IMR-90 (cell line): Measurements from ENCODE around the gene ENO2. TPM values are rescaled to one million over a fixed set of nuclear protein-coding genes. Genes with fewer than 3 reads are reported as not detected.

ENCODE experiments used
- ATAC-seq: fragments of 200-7000 bp; cut with Tn5 transposase; 2 replicates; pipeline ENCODE4 v1.9.1; 2020; ENCODE audit warnings: low read depth, mild to moderate bottlenecking, moderate library complexity
- BruUV-seq: library from RNA; stranded (reverse); fragments of 400-500 nt; replicated peaks from 2 replicates; lab custom pipeline; 2021; lab: Mats Ljungman, UMichigan
- CTCF ChIA-PET: fragments of 300-600 bp; formaldehyde crosslinking; extraction: SDS; loops from one replicate; lab custom pipeline; 2021; ENCODE audit warnings: antibody characterized with exemption; lab: Yijun Ruan, JAX
- POLR2A ChIA-PET: fragments of 300-600 bp; sonication (Branson Sonifier 250); formaldehyde crosslinking; loops from one replicate; lab custom pipeline; 2022; ENCODE audit warnings: antibody characterized with exemption; ENCODE audit not compliant: unreplicated experiment; lab: Charles Lee
- DNase-seq: peaks from one replicate; pipeline ENCODE4 v3.0.0; 2013
- H2AFZ ChIP-seq: replicated peaks from 2 replicates; pipeline ENCODE3; 2013; ENCODE audit warnings: low read length, mild to moderate bottlenecking; ENCODE audit not compliant: poor library complexity
- H2AK5ac ChIP-seq: 2 replicates; pipeline ENCODE4 v1.6.1; 2013; ENCODE audit warnings: low read depth, low read length, inconsistent platforms
- H2AK9ac ChIP-seq: replicated peaks from 2 replicates; pipeline ENCODE3; 2013; ENCODE audit warnings: mild to moderate bottlenecking, low read depth, low read length, moderate library complexity; ENCODE audit not compliant: poor library complexity
- H2BK120ac ChIP-seq: 2 replicates; pipeline ENCODE4 v1.6.1; 2013; ENCODE audit warnings: low read depth, low read length, inconsistent platforms
- H2BK15ac ChIP-seq: 3 replicates; pipeline ENCODE4 v1.6.1; 2013; ENCODE audit warnings: low read depth, low read length, inconsistent platforms
- H2BK20ac ChIP-seq: 2 replicates; pipeline ENCODE4 v1.6.1; 2013; ENCODE audit warnings: low read depth, mild to moderate bottlenecking, inconsistent platforms, low read length, moderate library complexity
- H2BK5ac ChIP-seq: 2 replicates; pipeline ENCODE4 v1.6.1; 2013; ENCODE audit warnings: mild to moderate bottlenecking, low read depth, low read length, inconsistent platforms; ENCODE audit not compliant: poor library complexity, severe bottlenecking
- H3K14ac ChIP-seq: replicated peaks from 2 replicates; pipeline ENCODE4 v1.6.1; 2013; ENCODE audit warnings: low read depth, low read length, inconsistent platforms
- H3K18ac ChIP-seq: 2 replicates; pipeline ENCODE4 v1.6.1; 2013; ENCODE audit warnings: low read depth, low read length, control low read depth
- H3K23ac ChIP-seq: 2 replicates; pipeline ENCODE4 v1.6.1; 2013; ENCODE audit warnings: low read depth, low read length, inconsistent platforms
- H3K27ac ChIP-seq: 2 replicates; pipeline ENCODE4 v1.5.1; 2013; ENCODE audit warnings: mild to moderate bottlenecking, control low read depth, low read length; ENCODE audit not compliant: insufficient read depth
- H3K27me3 ChIP-seq: 2 replicates; pipeline ENCODE4 v1.6.1; 2013; ENCODE audit warnings: low read length; ENCODE audit not compliant: control insufficient read depth, insufficient read depth
- H3K36me3 ChIP-seq: 2 replicates; pipeline ENCODE4 v1.6.1; 2013; ENCODE audit warnings: low read length, mixed read lengths; ENCODE audit not compliant: control insufficient read depth, insufficient read depth
- H3K4ac ChIP-seq: 2 replicates; pipeline ENCODE4 v1.6.1; 2013; ENCODE audit warnings: low read depth, low read length, inconsistent platforms
- H3K4me1 ChIP-seq: 2 replicates; pipeline ENCODE4 v1.6.1; 2013; ENCODE audit warnings: low read length, mixed read lengths; ENCODE audit not compliant: control insufficient read depth, insufficient read depth
- H3K4me2 ChIP-seq: 2 replicates; pipeline ENCODE4 v1.6.1; 2013; ENCODE audit warnings: low read depth, mild to moderate bottlenecking, control low read depth, low read length, moderate library complexity
- H3K4me3 ChIP-seq: 2 replicates; pipeline ENCODE4 v1.5.1; 2013; ENCODE audit warnings: low read depth, mild to moderate bottlenecking, control low read depth, low read length, moderate library complexity; ENCODE audit not compliant: insufficient read depth
- H3K56ac ChIP-seq: 2 replicates; pipeline ENCODE4 v1.6.1; 2013; ENCODE audit warnings: low read length, inconsistent platforms; ENCODE audit not compliant: insufficient read depth; ENCODE audit errors: extremely low read depth
- H3K79me1 ChIP-seq, 2 experiments: 2 replicates each; pipeline ENCODE4 v1.6.1; 2013; ENCODE audit warnings: low read length in 2 of 2, inconsistent platforms in 1 of 2, low read depth in 1 of 2
- H3K9ac ChIP-seq: 2 replicates; pipeline ENCODE4 v1.6.1; 2013; ENCODE audit warnings: low read depth, low read length, control low read depth
- H3K9me1 ChIP-seq: 2 replicates; pipeline ENCODE4 v1.6.1; 2013; ENCODE audit warnings: low read length, inconsistent platforms; ENCODE audit not compliant: insufficient read depth
- H3K9me3 ChIP-seq: 2 replicates; pipeline ENCODE4 v1.6.1; 2013; ENCODE audit warnings: low read length; ENCODE audit not compliant: control insufficient read depth, insufficient read depth
- H4K20me1 ChIP-seq: 2 replicates; pipeline ENCODE4 v1.6.1; 2013; ENCODE audit warnings: low read length, inconsistent platforms; ENCODE audit not compliant: insufficient read depth
- H4K5ac ChIP-seq: 2 replicates; pipeline ENCODE4 v1.6.1; 2013; ENCODE audit warnings: mild to moderate bottlenecking, low read depth, low read length, control low read depth
- H4K8ac ChIP-seq, 2 experiments: 2 replicates each; pipeline ENCODE4 v1.6.1; 2013; ENCODE audit warnings: low read depth in 2 of 2, low read length in 2 of 2, control low read depth in 1 of 2, inconsistent platforms in 1 of 2
- H4K91ac ChIP-seq: 2 replicates; pipeline ENCODE4 v1.6.1; 2013; ENCODE audit warnings: low read depth, low read length, inconsistent platforms; ENCODE audit not compliant: insufficient read depth
- BHLHE40 ChIP-seq: fragments of 150-350 bp; IDR thresholded peaks from 2 replicates; pipeline ENCODE4 v1.6.1; 2016; ENCODE audit warnings: mild to moderate bottlenecking, low read depth, low read length
- CEBPB ChIP-seq: IDR thresholded peaks from 2 replicates; pipeline ENCODE4 v1.6.1; 2012; ENCODE audit warnings: low read depth, low read length, improper control_type of control experiment
- CHD1 ChIP-seq: IDR thresholded peaks from 2 replicates; pipeline ENCODE4 v1.6.1; 2012; ENCODE audit warnings: low read depth, low read length, improper control_type of control experiment
- MAFK ChIP-seq: IDR thresholded peaks from 2 replicates; pipeline ENCODE4 v1.6.1; 2012; ENCODE audit warnings: low read depth, low read length, improper control_type of control experiment
- MAZ ChIP-seq: IDR thresholded peaks from 2 replicates; pipeline ENCODE4 v1.6.1; 2012; ENCODE audit warnings: low read depth, mild to moderate bottlenecking, low read length, improper control_type of control experiment, moderate library complexity, borderline replicate concordance
- NFE2L2 ChIP-seq: fragments of 150-350 bp; IDR thresholded peaks from 2 replicates; pipeline ENCODE4 v1.6.1; 2016; ENCODE audit warnings: low read depth, mild to moderate bottlenecking, low read length
- POLR2A ChIP-seq: IDR thresholded peaks from 2 replicates; pipeline ENCODE4 v1.6.1; 2012; ENCODE audit warnings: mild to moderate bottlenecking, low read depth, low read length
- RAD21 ChIP-seq: IDR thresholded peaks from 2 replicates; pipeline ENCODE4 v1.6.1; 2012; ENCODE audit warnings: low read length, improper control_type of control experiment
- RCOR1 ChIP-seq: IDR thresholded peaks from 2 replicates; pipeline ENCODE4 v1.6.1; 2012; ENCODE audit warnings: mild to moderate bottlenecking, low read length, improper control_type of control experiment; ENCODE audit not compliant: insufficient replicate concordance
- SMC3 ChIP-seq: fragments of 150-350 bp; IDR thresholded peaks from 2 replicates; pipeline ENCODE4 v1.6.1; 2016; ENCODE audit warnings: low read depth, mild to moderate bottlenecking, antibody characterized with exemption, low read length, moderate library complexity
- WGBS, 2 experiments: methylation state at CpG; one replicate each; pipeline versions ENCODE4 v1.1.5 to v1.1.7; 2013; ENCODE audit warnings: missing lambda C conversion rate in 2 of 2; ENCODE audit not compliant: insufficient read length in 1 of 2; ENCODE audit errors: extremely low coverage in 2 of 2; 5-methylcytosine and 5-hydroxymethylcytosine counted together
- dilution Hi-C: fragments of 300-500 bp; cut with HindIII; formaldehyde crosslinking; loops from one replicate; pipeline ENCODE4 v1.14.3; 2018; ENCODE audit warnings: low sequenced_read_pairs; ENCODE audit not compliant: unreplicated experiment
- in situ Hi-C: fragments of 300-500 bp; cut with MboI; formaldehyde crosslinking; loops from 3 replicates; pipeline ENCODE4 v1.14.3; 2019; ENCODE audit warnings: low sequenced_read_pairs, inconsistent platforms, mixed read lengths
- intact Hi-C: fragments of 100-400 bp; cut with micrococcal nuclease; formaldehyde crosslinking; loops from 2 replicates; pipeline ENCODE4 v1.10.0; 2022
- polyA plus RNA-seq, 3 experiments: library from polyadenylated mRNA; depleted of rRNA; stranded (reverse); fragments of >200 nt; gene quantifications; 2 replicates each; pipeline ENCODE4 v1.2.3, GENCODE V29; 2012; ENCODE audit warnings: low replicate concordance in 1 of 3
- total RNA-seq: library from RNA; depleted of rRNA; stranded (reverse); fragments of >200 nt; gene quantifications from 2 replicates; pipeline ENCODE4 v1.2.3, GENCODE V29; 2012
- TF ChIP-seq, protein P1 (sequence below): conservative IDR thresholded peaks from 2 replicates; pipeline ENCODE4 v1.5.1; 2012; ENCODE audit warnings: mild to moderate bottlenecking, low read depth, low read length, improper control_type of control experiment
- TF ChIP-seq, protein P2 (sequence below): fragments of 150-350 bp; IDR thresholded peaks from 2 replicates; pipeline ENCODE4 v1.6.1; 2016; ENCODE audit warnings: low read depth, mild to moderate bottlenecking, low read length, moderate library complexity, borderline replicate concordance

The ENO2 gene
- total and polyA plus RNA-seq, 2 of the 4 experiments (the other 2 are of a cell fraction): 28.3 to 92.8 TPM

DNA sequence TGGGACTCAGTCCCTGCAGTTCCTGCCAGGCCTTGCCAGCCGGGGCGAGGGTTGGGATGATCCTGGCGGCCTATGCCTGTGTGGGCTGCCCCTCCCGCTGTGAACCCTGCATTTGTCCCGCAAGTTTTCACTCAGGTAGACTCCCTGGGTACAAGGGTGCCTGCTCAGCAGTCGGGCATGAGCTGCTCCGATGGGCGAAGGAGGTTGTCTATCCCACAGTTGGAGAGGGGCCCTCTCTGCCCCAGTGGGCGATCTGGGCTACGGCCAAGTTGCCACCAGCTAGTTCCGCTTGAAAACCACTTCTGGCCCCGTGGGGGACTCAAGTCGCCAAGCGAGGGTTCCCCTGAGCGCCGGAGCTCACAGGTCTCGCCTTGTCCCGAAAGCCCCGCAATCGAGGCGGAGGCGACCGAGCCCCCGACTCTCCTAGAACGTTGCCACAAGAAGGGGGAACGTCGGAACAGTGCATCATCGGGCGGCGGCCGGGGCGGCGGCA, 47.4 kb upstream of the ENO2 start:
- in situ Hi-C loops (loop anchor here (5.0 kb wide), 1 partner anchor 95 kb away; no protein-coding TSS in a partner anchor), intact Hi-C loops (loop anchor here (5.0 kb wide), 1 partner anchor 770 kb away; no protein-coding TSS in a partner anchor), dilution Hi-C loops (no loop called here)
- ChIA-PET CTCF (no interaction called here), POLR2A (interaction anchor here (0.6 to 1.9 kb wide), 4 partner anchors 14 to 309 kb away, joined by 3 to 10 read pairs (median 4); partner anchors contain the start of gene USP5)
- H3K36me3 ChIP-seq: peaks cover 56% of the 10 kb centered on the region
- peak overlapping the region; percentile 92 for H3K14ac ChIP-seq
- DNase-seq: no peak
- peaks cover 44% of the 10 kb centered on the region for H4K20me1 ChIP-seq
- H3K79me1 ChIP-seq: peaks cover 22 to 45% of the 10 kb centered on the region in 2 experiments
- peak overlapping the region; percentile 95 for H2AFZ ChIP-seq
- H3K9me3 ChIP-seq: no peaks in the 10 kb centered on the region
- peak overlapping the region; percentile 95 for H3K4ac ChIP-seq
- WGBS, 2 experiments: 4% methylated on average over 10 of the region's 33 CpGs; no CpG with 5 or more reads in 1 of the 2 experiments
- H3K4me3 ChIP-seq: peak overlapping the region; percentile 61
- H3K27ac ChIP-seq: peak overlapping the region; percentile 75
- peak overlapping the region; percentile 73 for H3K23ac ChIP-seq
- H4K8ac ChIP-seq: peak overlapping the region; percentile 92 to 93
- 0 out of 3 replicates have a peak overlapping the region, but pooled peaks have one; percentile 50 for H2BK15ac ChIP-seq
- BruUV-seq: no TSS peak
- H3K18ac ChIP-seq: peak overlapping the region; percentile 65
- peak overlapping the region; percentile 65 for H2BK120ac ChIP-seq
- H2BK20ac ChIP-seq: no peak overlapping the region
- no peaks in the 10 kb centered on the region for H3K27me3 ChIP-seq
- H2AK9ac ChIP-seq: peak overlapping the region; percentile 95
- peak overlapping the region; percentile 78 for H2BK5ac ChIP-seq
- peaks cover 16% of the 10 kb centered on the region for H3K4me1 ChIP-seq
- peak; percentile 1 for ATAC-seq
- peak overlapping the region; percentile 92 for H4K5ac ChIP-seq
- peak overlapping the region; percentile 97 for H2AK5ac ChIP-seq
- H3K4me2 ChIP-seq: peak overlapping the region; percentile 95
- 0 out of 2 replicates have a peak, but pooled peaks cover 7% of the 10 kb centered on the region for H3K9me1 ChIP-seq
- peak overlapping the region; percentile 84 for H4K91ac ChIP-seq
- no peak for TF ChIP-seq MAZ
- no peak for TF ChIP-seq CEBPB
- TF ChIP-seq, protein P1, sequence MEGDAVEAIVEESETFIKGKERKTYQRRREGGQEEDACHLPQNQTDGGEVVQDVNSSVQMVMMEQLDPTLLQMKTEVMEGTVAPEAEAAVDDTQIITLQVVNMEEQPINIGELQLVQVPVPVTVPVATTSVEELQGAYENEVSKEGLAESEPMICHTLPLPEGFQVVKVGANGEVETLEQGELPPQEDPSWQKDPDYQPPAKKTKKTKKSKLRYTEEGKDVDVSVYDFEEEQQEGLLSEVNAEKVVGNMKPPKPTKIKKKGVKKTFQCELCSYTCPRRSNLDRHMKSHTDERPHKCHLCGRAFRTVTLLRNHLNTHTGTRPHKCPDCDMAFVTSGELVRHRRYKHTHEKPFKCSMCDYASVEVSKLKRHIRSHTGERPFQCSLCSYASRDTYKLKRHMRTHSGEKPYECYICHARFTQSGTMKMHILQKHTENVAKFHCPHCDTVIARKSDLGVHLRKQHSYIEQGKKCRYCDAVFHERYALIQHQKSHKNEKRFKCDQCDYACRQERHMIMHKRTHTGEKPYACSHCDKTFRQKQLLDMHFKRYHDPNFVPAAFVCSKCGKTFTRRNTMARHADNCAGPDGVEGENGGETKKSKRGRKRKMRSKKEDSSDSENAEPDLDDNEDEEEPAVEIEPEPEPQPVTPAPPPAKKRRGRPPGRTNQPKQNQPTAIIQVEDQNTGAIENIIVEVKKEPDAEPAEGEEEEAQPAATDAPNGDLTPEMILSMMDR: no peak
- no peak for TF ChIP-seq NFE2L2
- TF ChIP-seq RAD21: no peak
- TF ChIP-seq RCOR1: no peak
- TF ChIP-seq POLR2A: no peak
- TF ChIP-seq BHLHE40: no peak
- TF ChIP-seq CHD1: no peak
- TF ChIP-seq SMC3: no peak
- TF ChIP-seq, protein P2, sequence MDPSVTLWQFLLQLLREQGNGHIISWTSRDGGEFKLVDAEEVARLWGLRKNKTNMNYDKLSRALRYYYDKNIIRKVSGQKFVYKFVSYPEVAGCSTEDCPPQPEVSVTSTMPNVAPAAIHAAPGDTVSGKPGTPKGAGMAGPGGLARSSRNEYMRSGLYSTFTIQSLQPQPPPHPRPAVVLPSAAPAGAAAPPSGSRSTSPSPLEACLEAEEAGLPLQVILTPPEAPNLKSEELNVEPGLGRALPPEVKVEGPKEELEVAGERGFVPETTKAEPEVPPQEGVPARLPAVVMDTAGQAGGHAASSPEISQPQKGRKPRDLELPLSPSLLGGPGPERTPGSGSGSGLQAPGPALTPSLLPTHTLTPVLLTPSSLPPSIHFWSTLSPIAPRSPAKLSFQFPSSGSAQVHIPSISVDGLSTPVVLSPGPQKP: no peak
- TF ChIP-seq MAFK: no peak
- peak overlapping the region; percentile 27; the same call in 1 of the 2 replicates for H3K56ac ChIP-seq
- peak overlapping the region; percentile 78 for H3K9ac ChIP-seq
